HepG2 (cell line): Measurements from ENCODE around the gene PRKN. TPM values are rescaled to one million over a fixed set of nuclear protein-coding genes. Genes with fewer than 3 reads are reported as not detected.

Experiments
- EHMT2 ChIP-seq: fragments of 200-600 bp; sonication (generic); IDR thresholded peaks from 2 replicates; pipeline ENCODE4 v1.7.0; 2017; ENCODE audit warnings: antibody characterized with exemption, low read depth, low read length, borderline replicate concordance
- NFRKB ChIP-seq: fragments of 450-650 bp; IDR thresholded peaks from 2 replicates; pipeline ENCODE4 v1.6.1; 2017
- TARDBP ChIP-seq: sonication (generic); formaldehyde crosslinking; IDR thresholded peaks from 2 replicates; pipeline ENCODE4 v1.8.0; 2022; ENCODE audit warnings: mild to moderate bottlenecking, missing genetic modification reagents
- TSC22D2 ChIP-seq: sonication (generic); formaldehyde crosslinking; IDR thresholded peaks from 2 replicates; pipeline ENCODE4 v1.5.1; 2020; ENCODE audit warnings: missing genetic modification reagents, mild to moderate bottlenecking, borderline replicate concordance
- ZKSCAN8 ChIP-seq: IDR thresholded peaks from 2 replicates; pipeline ENCODE4 v1.6.1; 2016; ENCODE audit warnings: borderline replicate concordance, missing genetic modification reagents, missing compliant biosample characterization
- ZNF230 ChIP-seq: sonication (generic); formaldehyde crosslinking; IDR thresholded peaks from 2 replicates; pipeline ENCODE4 v1.4.0; 2020; ENCODE audit warnings: mild to moderate bottlenecking, missing genetic modification reagents
- polyA plus RNA-seq, 8 experiments: library from polyadenylated mRNA; depleted of rRNA in 3 of 8; stranded (reverse) in 7 of 8; unstranded in 1 of 8; fragments of >200 nt; fragmentation: Illumina TruSeq in 4 of 8; extraction: Trizol in 4 of 8; gene quantifications; 2 replicates each; pipeline versions ENCODE4 v1.2.1 to v1.2.3, GENCODE V29; 2011 to 2016; ENCODE audit warnings: low read depth in 4 of 8, missing spikeins in 1 of 8, mixed read lengths in 1 of 8; ENCODE audit not compliant: insufficient read depth in 1 of 8
- total RNA-seq, 5 experiments: library from RNA; depleted of rRNA; stranded (reverse); fragments of >200 nt; fragmentation: Illumina TruSeq; extraction: Trizol; gene quantifications; 2 replicates each; pipeline ENCODE4 v1.2.3, GENCODE V29; 2016; ENCODE audit warnings: low read depth in 1 of 5
- TF ChIP-seq, protein P1 (sequence below): sonication (generic); formaldehyde crosslinking; IDR thresholded peaks from 2 replicates; pipeline ENCODE4 v1.9.0; 2021; ENCODE audit warnings: mild to moderate bottlenecking, missing genetic modification reagents
- TF ChIP-seq, protein P2 (sequence below): IDR thresholded peaks from 2 replicates; pipeline ENCODE4 v1.6.1; 2016; ENCODE audit warnings: low read depth, missing genetic modification reagents, missing compliant biosample characterization
- TF ChIP-seq, protein P3 (sequence below): sonication (generic); IDR thresholded peaks from 2 replicates; pipeline ENCODE4 v1.6.1; 2016; ENCODE audit warnings: low read depth, borderline replicate concordance
- TF ChIP-seq, protein P4 (sequence below): sonication (generic); formaldehyde crosslinking; IDR thresholded peaks from 2 replicates; pipeline ENCODE4 v1.8.1; 2023; ENCODE audit warnings: missing genetic modification reagents, mild to moderate bottlenecking, borderline replicate concordance

Gene PRKN
- total and polyA plus RNA-seq, 2 of the 13 experiments (the other 11 are each of a cell fraction or from before 2014, with no cell fraction given), result 0.31 to 0.44 TPM

DNA sequence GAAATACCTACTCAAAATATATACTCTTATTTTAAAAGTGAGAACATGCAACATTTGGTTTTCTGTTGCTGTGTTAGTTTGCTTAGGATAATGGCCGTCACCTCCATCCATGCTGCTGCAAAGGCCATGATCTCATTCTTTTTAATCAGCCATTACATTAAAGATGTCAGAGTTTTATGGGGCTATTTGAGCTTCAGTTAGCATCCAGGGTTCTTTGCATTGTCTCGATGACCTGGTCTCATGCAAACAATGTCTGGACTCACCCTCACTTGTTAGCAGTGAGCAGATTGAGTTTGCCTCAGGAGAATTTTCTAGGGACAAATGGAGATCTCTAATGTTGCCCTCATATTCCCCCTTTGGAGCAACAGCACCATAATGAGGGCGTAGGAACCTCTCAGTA is 995.0 kb downstream of the PRKN start (continued):
- TF ChIP-seq, protein P1, sequence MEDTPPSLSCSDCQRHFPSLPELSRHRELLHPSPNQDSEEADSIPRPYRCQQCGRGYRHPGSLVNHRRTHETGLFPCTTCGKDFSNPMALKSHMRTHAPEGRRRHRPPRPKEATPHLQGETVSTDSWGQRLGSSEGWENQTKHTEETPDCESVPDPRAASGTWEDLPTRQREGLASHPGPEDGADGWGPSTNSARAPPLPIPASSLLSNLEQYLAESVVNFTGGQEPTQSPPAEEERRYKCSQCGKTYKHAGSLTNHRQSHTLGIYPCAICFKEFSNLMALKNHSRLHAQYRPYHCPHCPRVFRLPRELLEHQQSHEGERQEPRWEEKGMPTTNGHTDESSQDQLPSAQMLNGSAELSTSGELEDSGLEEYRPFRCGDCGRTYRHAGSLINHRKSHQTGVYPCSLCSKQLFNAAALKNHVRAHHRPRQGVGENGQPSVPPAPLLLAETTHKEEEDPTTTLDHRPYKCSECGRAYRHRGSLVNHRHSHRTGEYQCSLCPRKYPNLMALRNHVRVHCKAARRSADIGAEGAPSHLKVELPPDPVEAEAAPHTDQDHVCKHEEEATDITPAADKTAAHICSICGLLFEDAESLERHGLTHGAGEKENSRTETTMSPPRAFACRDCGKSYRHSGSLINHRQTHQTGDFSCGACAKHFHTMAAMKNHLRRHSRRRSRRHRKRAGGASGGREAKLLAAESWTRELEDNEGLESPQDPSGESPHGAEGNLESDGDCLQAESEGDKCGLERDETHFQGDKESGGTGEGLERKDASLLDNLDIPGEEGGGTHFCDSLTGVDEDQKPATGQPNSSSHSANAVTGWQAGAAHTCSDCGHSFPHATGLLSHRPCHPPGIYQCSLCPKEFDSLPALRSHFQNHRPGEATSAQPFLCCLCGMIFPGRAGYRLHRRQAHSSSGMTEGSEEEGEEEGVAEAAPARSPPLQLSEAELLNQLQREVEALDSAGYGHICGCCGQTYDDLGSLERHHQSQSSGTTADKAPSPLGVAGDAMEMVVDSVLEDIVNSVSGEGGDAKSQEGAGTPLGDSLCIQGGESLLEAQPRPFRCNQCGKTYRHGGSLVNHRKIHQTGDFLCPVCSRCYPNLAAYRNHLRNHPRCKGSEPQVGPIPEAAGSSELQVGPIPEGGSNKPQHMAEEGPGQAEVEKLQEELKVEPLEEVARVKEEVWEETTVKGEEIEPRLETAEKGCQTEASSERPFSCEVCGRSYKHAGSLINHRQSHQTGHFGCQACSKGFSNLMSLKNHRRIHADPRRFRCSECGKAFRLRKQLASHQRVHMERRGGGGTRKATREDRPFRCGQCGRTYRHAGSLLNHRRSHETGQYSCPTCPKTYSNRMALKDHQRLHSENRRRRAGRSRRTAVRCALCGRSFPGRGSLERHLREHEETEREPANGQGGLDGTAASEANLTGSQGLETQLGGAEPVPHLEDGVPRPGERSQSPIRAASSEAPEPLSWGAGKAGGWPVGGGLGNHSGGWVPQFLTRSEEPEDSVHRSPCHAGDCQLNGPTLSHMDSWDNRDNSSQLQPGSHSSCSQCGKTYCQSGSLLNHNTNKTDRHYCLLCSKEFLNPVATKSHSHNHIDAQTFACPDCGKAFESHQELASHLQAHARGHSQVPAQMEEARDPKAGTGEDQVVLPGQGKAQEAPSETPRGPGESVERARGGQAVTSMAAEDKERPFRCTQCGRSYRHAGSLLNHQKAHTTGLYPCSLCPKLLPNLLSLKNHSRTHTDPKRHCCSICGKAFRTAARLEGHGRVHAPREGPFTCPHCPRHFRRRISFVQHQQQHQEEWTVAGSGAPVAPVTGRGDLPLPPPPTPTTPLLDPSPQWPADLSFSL (CRISPR knock-in tag), result no peak
- TF ChIP-seq NFRKB, result no peak
- TF ChIP-seq ZKSCAN8 (CRISPR knock-in tag), result no peak
- TF ChIP-seq ZNF230 (CRISPR knock-in tag), result no peak
- TF ChIP-seq, protein P2, sequence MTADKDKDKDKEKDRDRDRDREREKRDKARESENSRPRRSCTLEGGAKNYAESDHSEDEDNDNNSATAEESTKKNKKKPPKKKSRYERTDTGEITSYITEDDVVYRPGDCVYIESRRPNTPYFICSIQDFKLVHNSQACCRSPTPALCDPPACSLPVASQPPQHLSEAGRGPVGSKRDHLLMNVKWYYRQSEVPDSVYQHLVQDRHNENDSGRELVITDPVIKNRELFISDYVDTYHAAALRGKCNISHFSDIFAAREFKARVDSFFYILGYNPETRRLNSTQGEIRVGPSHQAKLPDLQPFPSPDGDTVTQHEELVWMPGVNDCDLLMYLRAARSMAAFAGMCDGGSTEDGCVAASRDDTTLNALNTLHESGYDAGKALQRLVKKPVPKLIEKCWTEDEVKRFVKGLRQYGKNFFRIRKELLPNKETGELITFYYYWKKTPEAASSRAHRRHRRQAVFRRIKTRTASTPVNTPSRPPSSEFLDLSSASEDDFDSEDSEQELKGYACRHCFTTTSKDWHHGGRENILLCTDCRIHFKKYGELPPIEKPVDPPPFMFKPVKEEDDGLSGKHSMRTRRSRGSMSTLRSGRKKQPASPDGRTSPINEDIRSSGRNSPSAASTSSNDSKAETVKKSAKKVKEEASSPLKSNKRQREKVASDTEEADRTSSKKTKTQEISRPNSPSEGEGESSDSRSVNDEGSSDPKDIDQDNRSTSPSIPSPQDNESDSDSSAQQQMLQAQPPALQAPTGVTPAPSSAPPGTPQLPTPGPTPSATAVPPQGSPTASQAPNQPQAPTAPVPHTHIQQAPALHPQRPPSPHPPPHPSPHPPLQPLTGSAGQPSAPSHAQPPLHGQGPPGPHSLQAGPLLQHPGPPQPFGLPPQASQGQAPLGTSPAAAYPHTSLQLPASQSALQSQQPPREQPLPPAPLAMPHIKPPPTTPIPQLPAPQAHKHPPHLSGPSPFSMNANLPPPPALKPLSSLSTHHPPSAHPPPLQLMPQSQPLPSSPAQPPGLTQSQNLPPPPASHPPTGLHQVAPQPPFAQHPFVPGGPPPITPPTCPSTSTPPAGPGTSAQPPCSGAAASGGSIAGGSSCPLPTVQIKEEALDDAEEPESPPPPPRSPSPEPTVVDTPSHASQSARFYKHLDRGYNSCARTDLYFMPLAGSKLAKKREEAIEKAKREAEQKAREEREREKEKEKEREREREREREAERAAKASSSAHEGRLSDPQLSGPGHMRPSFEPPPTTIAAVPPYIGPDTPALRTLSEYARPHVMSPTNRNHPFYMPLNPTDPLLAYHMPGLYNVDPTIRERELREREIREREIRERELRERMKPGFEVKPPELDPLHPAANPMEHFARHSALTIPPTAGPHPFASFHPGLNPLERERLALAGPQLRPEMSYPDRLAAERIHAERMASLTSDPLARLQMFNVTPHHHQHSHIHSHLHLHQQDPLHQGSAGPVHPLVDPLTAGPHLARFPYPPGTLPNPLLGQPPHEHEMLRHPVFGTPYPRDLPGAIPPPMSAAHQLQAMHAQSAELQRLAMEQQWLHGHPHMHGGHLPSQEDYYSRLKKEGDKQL (CRISPR knock-in tag), result no peak
- TF ChIP-seq TARDBP, result no peak
- TF ChIP-seq, protein P3, sequence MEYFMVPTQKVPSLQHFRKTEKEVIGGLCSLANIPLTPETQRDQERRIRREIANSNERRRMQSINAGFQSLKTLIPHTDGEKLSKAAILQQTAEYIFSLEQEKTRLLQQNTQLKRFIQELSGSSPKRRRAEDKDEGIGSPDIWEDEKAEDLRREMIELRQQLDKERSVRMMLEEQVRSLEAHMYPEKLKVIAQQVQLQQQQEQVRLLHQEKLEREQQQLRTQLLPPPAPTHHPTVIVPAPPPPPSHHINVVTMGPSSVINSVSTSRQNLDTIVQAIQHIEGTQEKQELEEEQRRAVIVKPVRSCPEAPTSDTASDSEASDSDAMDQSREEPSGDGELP, result no peak
- no peak for TF ChIP-seq EHMT2
- TF ChIP-seq TSC22D2 (CRISPR knock-in tag), result no peak
- TF ChIP-seq, protein P4, sequence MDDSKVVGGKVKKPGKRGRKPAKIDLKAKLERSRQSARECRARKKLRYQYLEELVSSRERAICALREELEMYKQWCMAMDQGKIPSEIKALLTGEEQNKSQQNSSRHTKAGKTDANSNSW (CRISPR knock-in tag), result no peak
